ENCODE data around the gene GET4.
"Not testable (repeated sequence)": the region's sequence is repeated elsewhere in the genome, so short reads cannot be mapped to it uniquely, and the experiment has no call there.

Gene GET4

GRCh38 chr7:868189-868486 lies 8.2 kb upstream of the GET4 start:
- DNase-seq = no peak

DNA sequence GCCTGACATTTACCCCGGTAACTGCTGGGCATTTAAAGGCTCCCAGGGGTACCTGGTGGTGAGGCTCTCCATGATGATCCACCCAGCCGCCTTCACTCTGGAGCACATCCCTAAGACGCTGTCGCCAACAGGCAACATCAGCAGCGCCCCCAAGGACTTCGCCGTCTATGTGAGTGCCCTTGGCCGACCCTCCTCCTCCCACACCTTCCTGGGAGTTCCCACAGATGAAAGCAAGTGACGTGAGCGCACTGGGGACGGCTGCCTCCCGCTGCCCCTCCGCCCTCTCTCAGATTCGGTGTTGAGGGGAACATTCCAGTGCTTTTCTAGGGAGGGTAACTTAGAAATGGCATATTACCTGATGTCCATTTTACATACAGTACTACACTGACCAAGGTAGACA lies 7.0 kb upstream of the GET4 start:
- DNase-seq = no peak

- DNase-seq = no peak
These were observed 4.3 kb upstream of the GET4 start for GRCh38 chr7:871900-872537.

DNA sequence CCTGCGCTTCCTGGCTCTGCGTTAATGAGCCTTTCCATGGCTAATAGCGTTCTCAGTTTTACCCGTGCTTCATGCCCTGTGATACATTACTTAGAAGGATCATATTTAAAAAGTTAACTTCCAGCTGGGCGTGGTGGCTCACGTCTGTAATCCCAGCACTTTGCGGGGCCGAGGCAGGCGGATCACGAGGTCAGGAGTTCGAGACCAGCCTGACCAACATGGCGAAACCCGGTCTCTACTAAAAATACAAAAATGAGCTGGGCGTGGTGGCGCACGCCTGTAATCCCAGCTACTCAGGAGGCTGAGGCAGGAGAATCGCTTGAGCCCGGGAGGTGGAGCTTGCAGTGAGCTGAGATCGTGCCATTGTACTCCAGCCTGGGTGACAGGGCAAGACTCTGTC lies 3.7 kb upstream of the GET4 start:
- not testable (repeated sequence) for DNase-seq

DNA sequence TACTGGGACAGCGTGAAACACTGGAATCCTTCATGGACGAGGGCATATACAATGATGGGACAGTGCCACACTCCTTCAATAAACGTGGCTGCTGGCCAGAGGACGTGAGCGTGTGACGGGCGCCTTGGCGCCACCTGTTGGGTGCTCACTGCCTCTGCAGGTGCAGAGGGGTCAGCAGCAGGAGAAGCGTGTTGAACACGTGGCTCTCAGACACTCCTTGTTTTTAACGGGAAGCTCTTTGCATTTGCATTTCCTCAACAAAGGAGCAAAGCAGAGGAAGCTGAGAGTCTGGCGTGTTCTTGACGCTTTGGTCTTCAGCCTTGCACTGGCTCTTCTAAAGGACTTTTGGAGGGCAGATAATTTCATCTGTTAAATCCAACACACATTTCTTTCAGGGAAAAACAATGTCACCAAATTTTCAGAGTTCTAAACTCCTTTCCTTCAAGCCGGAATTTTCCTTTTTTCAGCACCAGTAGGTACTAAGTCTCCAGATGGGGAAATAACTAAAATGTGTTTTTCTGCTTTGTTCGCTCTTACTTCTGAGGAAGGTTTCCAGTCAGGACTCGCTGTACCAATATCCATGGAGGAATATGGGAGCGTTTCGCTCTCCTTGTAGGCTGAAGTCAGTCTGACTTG lies 2.9 kb upstream of the GET4 start:
- peak in 52 of 56 donors; percentile 18 to 85 (median 66) for DNase-seq

- DNase-seq = no peak
These were observed 2.2 kb upstream of the GET4 start for GRCh38 chr7:874031-874749.

GRCh38 chr7:875051-875450 lies 1.3 kb upstream of the GET4 start:
- DNase-seq = no peak

- DNase-seq = peak in 2 of 56 donors; percentile 49 to 53
These were observed 778 bp upstream of the GET4 start for GRCh38 chr7:875476-876076.

DNA sequence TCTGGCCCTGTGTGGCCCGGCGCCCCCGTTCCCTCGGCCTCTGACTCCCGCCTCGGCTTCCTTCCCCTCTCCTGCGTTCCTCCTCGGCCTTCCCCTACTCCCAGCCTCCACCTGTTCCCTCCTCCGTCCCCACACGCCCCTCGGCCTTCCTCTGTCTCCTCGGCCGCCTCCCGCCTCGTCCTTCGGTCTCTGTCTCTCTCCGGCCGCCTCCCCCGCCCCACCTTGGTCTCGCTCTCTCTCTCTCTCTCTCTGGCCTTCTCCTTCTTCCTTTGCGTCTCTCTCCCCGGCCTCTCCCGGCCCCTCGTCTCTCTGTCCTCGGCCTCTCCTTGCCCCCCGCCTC lies 588 bp downstream of the GET4 start:
- DNase-seq = peak in 10 of 56 donors; percentile 48 to 71 (median 63)

GRCh38 chr7:877312-878232 lies 1.2 kb downstream of the GET4 start:
- no peak for DNase-seq

GRCh38 chr7:879093-879492 lies 2.7 kb downstream of the GET4 start:
- DNase-seq = no peak

DNA sequence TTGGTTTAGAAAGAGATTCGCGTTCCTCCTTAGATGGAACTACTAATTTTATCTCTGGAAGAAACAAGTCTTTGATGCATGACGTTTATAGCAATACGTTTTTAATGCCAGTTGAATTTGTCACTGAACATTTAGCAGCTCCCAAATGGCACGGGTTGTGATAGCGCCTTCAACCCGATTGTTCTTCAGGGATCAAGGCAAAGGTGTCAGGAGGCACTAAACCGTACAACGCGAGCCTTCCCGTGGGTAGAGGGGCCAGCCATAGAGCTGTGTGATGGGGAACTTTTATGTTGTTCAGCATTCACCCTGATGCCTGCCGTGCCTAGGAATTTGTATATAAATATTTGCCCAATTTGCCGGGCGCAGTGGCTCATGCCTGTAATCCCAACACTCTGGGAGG lies 3.4 kb downstream of the GET4 start:
- no peak for DNase-seq

- peak in 9 of 56 donors; percentile 18 to 67 (median 39) for DNase-seq
These were observed 4.1 kb downstream of the GET4 start for GRCh38 chr7:880450-880849.

DNA sequence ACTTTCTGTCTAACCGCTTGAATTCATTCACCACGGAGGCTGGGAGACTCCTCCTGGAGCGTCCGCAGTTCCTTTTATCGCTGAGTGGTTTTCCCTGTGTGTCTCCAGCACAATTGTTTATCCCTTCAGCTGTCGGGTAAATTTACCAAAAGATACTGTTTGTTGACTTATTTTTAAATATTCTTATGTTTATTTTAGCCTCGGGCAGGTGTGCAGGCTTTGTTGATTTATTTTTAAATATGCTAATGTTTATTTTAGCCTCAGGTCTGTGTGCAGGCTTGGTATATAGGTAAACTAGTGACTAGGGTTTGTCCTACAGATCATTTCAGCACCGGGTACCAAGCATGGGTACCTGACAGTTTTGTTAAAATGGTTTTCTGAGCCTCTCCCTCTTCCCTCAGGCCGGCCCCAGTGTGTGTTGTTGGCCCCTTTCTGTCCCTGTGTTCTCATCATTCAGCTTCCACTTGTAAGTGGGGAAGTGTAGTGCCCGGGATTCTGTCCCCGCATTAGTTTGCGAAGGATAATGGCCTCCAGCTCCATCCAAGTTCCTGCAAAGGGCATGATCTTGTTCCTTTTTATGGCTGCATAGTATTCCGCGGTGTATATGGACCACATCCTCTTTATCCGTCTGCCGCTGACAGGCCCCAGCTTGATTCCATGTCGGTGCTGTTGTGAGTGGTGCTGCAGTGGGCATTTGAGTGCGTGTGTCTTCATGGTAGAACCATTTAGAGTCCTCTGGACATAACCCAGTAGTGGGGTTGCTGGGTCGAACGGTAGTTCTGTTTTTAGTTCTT lies 5.3 kb downstream of the GET4 start:
- no peak for DNase-seq

DNA sequence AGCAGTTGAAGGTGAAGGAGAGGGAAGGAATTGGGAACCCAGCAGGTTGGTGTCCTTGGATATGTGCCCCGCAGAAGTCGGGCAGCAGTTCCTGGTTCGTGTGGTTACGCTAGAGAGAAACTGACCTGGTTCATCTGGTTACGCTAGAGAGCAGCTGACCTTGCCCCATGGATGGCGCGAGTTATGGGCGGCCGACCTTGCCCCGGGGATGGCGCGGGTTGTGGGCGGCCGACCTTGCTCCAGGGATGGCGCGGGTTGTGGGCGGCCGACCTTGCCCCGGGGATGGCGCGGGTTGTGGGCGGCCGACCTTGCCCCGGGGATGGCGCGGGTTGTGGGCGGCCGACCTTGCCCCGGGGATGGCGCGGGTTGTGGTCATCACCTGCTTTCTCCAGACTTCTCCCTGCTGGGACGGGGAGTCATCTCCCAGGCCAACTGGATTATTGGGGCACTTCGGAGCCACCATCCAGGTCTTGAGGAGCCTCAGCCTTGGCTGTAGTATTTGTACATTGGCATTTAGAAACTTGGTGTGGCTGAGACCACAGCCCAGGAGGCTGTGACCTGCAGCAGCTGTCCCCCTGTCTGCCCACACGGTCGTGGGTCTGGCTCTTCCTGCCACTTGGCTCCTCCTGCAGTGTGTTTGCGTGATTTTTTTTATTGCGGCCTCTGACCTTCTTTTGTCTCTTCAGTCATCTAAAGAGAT lies 6.1 kb downstream of the GET4 start:
- DNase-seq = no peak

DNA sequence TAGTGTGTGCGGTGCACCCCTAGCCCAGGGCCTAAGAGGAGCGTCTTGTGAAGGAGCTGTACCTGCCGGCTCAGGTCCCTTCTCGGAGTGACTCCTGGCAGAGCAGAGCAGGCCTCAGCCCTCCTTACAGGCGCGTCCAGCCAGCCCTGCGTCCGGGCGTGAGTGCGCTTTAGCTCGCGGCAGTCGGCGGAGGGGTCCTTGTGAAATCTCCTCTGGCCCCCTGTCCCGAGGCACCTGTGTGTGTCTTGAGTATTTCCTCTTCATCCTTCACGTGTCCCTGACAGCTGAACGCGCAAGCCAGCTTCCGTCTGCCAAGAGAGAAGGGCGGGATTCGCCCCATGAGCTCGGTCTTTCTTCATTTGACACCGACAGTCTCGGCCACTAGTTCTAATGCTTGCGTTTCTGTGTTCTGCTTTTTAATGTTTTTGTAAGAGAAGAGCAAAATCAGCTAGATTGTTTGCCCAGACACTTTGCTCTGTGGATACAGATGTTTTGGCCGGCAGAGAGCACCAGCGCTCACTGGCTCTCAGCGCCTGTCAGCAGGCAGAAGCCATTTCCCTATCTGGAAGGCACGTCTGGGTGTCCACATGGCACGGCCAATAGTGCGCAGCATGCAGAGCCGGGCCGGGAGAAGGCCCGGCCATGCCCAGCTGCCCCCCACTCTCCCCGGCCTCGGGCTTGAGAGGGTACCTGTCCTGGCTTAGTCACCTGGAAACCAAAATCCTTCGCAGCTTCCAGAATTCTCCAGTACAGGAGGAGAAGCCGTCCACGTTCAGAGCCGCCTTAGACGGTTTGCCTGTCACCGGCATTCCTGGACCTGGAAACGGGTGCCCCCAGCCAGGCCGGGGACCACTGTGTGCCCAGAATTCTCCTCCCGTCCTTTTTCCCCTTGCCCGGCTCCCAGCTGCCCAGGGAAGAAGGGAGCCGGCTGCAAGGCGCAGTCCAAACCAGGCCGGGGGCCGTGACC lies 7.0 kb downstream of the GET4 start:
- DNase-seq = peak in 1 of 56 donors; percentile 29

DNA sequence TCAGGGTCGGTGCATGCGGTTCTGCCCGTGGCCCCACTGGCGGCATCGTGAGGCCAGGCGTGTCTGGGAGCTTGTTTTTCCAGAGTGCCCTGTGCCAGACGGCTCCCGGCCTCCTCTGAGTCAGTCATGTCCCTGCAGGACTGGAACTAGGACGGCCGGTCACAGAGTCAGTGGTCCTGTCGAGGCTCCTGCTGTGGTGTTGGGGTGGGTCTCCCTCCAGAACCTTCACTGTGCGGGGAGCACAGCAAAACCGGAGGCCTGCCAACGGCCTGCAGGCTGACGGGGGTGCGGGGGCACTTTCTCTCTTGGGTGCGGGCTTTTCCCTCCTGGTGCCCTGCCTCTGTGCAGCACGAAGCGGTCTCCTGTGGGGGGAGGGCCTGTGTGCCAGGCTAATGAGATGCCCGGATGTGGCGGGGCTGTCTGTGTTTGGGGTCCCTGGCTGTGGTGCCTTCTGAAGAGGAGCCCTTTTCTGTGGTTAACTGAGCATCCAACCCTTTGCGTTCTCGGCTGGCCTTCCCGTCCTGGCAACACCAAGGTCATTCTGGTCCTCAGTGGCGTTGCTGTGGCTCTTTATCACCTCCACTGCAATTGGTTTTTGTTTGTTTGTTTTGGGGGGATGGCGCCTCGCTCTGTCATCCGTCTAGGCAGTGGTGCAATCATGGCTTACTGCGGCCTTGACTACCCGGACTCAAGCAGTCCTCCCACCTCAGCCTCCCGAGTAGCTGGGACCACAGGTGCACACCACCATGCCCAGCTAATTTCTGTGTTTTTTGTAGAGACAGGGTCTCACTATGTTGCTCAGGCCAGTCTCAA lies 8.0 kb downstream of the GET4 start:
- no peak for DNase-seq

All from nucleus accumbens (tissue), 56 donors.